ENCODE results near the gene GSDMA.

DNA sequence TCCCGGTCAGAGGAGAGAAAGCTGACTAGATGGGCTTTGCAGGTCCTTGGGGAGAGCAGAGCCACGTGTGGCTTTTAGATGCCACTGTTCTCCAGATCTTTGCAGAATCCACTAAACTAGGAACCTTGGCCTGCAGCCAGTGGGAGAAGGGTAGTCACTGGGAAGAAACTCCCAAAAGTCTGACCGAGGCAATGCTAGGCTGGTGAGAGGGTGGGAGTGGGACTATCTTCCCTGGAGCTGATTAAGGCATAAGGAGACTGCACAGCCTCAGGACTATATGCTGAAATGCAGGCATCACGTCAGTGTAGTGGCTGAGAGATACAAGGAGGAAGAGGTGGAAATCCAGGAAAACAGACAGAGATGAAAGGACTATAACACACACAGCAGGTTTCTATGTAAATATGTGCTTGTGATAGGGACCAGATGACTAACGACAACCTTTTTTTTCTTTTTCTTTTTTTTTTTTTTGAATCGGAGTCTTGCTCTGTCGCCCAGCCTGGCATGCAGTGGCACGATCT, 2.2 kb upstream of the GSDMA start:
- TF ChIP-seq, protein P1, sequence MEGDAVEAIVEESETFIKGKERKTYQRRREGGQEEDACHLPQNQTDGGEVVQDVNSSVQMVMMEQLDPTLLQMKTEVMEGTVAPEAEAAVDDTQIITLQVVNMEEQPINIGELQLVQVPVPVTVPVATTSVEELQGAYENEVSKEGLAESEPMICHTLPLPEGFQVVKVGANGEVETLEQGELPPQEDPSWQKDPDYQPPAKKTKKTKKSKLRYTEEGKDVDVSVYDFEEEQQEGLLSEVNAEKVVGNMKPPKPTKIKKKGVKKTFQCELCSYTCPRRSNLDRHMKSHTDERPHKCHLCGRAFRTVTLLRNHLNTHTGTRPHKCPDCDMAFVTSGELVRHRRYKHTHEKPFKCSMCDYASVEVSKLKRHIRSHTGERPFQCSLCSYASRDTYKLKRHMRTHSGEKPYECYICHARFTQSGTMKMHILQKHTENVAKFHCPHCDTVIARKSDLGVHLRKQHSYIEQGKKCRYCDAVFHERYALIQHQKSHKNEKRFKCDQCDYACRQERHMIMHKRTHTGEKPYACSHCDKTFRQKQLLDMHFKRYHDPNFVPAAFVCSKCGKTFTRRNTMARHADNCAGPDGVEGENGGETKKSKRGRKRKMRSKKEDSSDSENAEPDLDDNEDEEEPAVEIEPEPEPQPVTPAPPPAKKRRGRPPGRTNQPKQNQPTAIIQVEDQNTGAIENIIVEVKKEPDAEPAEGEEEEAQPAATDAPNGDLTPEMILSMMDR (IDR thresholded peaks at IDR 0.05), result no peak
- TF ChIP-seq POLR2A (IDR thresholded peaks at IDR 0.05), result no peak
- no peak for TF ChIP-seq EP300 (IDR thresholded peaks at IDR 0.05)
